PFSK-1 (cell line): ENCODE results near the gene IRF6.

ENCODE experiments used
- FOXP2 ChIP-seq: optimal IDR thresholded peaks from 2 replicates; pipeline ENCODE3; 2011; ENCODE audit warnings: borderline replicate concordance, control low read depth, inconsistent platforms; ENCODE audit not compliant: insufficient read depth; ENCODE audit errors: extremely low read length, extremely low read depth
- POLR2AphosphoS5 ChIP-seq: IDR thresholded peaks from 2 replicates; pipeline ENCODE4 v1.6.1; 2012; ENCODE audit warnings: low read depth, mild to moderate bottlenecking, control low read depth, low read length, moderate library complexity
- REST ChIP-seq, 2 experiments: IDR thresholded peaks; 2 replicates each; pipeline versions ENCODE4 v1.6.1 to v1.8.0; 2011 to 2012; ENCODE audit warnings: low read depth in 2 of 2, low read length in 2 of 2, control low read depth in 1 of 2, inconsistent platforms in 1 of 2, mild to moderate bottlenecking in 1 of 2, moderate library complexity in 1 of 2; ENCODE audit not compliant: insufficient read depth in 1 of 2
- SIN3A ChIP-seq: IDR thresholded peaks from 2 replicates; pipeline ENCODE4 v1.6.1; 2012; ENCODE audit warnings: mild to moderate bottlenecking, low read length, moderate library complexity, borderline replicate concordance; ENCODE audit not compliant: insufficient read depth
- TAF1 ChIP-seq: IDR thresholded peaks from 2 replicates; pipeline ENCODE4 v1.6.1; 2012; ENCODE audit warnings: low read length, control low read depth, borderline replicate concordance; ENCODE audit not compliant: insufficient read depth

IRF6 gene

GRCh38 chr1:209817691-209818090, 11.7 kb upstream of the IRF6 start:
- TF ChIP-seq TAF1 (no peak), POLR2AphosphoS5 (no peak), FOXP2 (no peak), SIN3A (no peak), REST (IDR thresholded peaks at IDR 0.05; ENCODE audit: insufficient read depth in 1 of 2, low read depth in 2 of 2, low read length in 2 of 2) (no peak)

- no peak for TF ChIP-seq FOXP2
- no peak for TF ChIP-seq TAF1
- TF ChIP-seq POLR2AphosphoS5, result no peak
- TF ChIP-seq REST (IDR thresholded peaks at IDR 0.05; ENCODE audit: insufficient read depth in 1 of 2, low read depth in 2 of 2, low read length in 2 of 2), result no peak
- no peak for TF ChIP-seq SIN3A
Measured at GRCh38 chr1:209816923-209817322, 11.0 kb upstream of the IRF6 start.

- no peak for TF ChIP-seq SIN3A
- no peak for TF ChIP-seq TAF1
- TF ChIP-seq FOXP2, result no peak
- no peak for TF ChIP-seq REST (IDR thresholded peaks at IDR 0.05; ENCODE audit: insufficient read depth in 1 of 2, low read depth in 2 of 2, low read length in 2 of 2)
- TF ChIP-seq POLR2AphosphoS5, result no peak
Measured at GRCh38 chr1:209815931-209816341, 10.0 kb upstream of the IRF6 start.

- TF ChIP-seq REST (IDR thresholded peaks at IDR 0.05; ENCODE audit: insufficient read depth in 1 of 2, low read depth in 2 of 2, low read length in 2 of 2) (no peak), SIN3A (no peak), POLR2AphosphoS5 (no peak), FOXP2 (no peak), TAF1 (no peak)
Measured at GRCh38 chr1:209815490-209815889, 9.5 kb upstream of the IRF6 start.

GRCh38 chr1:209813902-209814301, 8.0 kb upstream of the IRF6 start:
- no peak for TF ChIP-seq REST (IDR thresholded peaks at IDR 0.05; ENCODE audit: insufficient read depth in 1 of 2, low read depth in 2 of 2, low read length in 2 of 2)
- TF ChIP-seq POLR2AphosphoS5, result no peak
- TF ChIP-seq SIN3A, result no peak
- TF ChIP-seq FOXP2, result no peak
- TF ChIP-seq TAF1, result no peak
